ENCODE data around the gene CDC20. TPM values are rescaled to one million over a fixed set of nuclear protein-coding genes. Genes with fewer than 3 reads are reported as not detected.

The CDC20 gene
- total and polyA plus RNA-seq, 2 of the 8 experiments (the other 6 are each of a cell fraction or from before 2014, with no cell fraction given) = 214 to 221 TPM

- TF ChIP-seq, protein P1, sequence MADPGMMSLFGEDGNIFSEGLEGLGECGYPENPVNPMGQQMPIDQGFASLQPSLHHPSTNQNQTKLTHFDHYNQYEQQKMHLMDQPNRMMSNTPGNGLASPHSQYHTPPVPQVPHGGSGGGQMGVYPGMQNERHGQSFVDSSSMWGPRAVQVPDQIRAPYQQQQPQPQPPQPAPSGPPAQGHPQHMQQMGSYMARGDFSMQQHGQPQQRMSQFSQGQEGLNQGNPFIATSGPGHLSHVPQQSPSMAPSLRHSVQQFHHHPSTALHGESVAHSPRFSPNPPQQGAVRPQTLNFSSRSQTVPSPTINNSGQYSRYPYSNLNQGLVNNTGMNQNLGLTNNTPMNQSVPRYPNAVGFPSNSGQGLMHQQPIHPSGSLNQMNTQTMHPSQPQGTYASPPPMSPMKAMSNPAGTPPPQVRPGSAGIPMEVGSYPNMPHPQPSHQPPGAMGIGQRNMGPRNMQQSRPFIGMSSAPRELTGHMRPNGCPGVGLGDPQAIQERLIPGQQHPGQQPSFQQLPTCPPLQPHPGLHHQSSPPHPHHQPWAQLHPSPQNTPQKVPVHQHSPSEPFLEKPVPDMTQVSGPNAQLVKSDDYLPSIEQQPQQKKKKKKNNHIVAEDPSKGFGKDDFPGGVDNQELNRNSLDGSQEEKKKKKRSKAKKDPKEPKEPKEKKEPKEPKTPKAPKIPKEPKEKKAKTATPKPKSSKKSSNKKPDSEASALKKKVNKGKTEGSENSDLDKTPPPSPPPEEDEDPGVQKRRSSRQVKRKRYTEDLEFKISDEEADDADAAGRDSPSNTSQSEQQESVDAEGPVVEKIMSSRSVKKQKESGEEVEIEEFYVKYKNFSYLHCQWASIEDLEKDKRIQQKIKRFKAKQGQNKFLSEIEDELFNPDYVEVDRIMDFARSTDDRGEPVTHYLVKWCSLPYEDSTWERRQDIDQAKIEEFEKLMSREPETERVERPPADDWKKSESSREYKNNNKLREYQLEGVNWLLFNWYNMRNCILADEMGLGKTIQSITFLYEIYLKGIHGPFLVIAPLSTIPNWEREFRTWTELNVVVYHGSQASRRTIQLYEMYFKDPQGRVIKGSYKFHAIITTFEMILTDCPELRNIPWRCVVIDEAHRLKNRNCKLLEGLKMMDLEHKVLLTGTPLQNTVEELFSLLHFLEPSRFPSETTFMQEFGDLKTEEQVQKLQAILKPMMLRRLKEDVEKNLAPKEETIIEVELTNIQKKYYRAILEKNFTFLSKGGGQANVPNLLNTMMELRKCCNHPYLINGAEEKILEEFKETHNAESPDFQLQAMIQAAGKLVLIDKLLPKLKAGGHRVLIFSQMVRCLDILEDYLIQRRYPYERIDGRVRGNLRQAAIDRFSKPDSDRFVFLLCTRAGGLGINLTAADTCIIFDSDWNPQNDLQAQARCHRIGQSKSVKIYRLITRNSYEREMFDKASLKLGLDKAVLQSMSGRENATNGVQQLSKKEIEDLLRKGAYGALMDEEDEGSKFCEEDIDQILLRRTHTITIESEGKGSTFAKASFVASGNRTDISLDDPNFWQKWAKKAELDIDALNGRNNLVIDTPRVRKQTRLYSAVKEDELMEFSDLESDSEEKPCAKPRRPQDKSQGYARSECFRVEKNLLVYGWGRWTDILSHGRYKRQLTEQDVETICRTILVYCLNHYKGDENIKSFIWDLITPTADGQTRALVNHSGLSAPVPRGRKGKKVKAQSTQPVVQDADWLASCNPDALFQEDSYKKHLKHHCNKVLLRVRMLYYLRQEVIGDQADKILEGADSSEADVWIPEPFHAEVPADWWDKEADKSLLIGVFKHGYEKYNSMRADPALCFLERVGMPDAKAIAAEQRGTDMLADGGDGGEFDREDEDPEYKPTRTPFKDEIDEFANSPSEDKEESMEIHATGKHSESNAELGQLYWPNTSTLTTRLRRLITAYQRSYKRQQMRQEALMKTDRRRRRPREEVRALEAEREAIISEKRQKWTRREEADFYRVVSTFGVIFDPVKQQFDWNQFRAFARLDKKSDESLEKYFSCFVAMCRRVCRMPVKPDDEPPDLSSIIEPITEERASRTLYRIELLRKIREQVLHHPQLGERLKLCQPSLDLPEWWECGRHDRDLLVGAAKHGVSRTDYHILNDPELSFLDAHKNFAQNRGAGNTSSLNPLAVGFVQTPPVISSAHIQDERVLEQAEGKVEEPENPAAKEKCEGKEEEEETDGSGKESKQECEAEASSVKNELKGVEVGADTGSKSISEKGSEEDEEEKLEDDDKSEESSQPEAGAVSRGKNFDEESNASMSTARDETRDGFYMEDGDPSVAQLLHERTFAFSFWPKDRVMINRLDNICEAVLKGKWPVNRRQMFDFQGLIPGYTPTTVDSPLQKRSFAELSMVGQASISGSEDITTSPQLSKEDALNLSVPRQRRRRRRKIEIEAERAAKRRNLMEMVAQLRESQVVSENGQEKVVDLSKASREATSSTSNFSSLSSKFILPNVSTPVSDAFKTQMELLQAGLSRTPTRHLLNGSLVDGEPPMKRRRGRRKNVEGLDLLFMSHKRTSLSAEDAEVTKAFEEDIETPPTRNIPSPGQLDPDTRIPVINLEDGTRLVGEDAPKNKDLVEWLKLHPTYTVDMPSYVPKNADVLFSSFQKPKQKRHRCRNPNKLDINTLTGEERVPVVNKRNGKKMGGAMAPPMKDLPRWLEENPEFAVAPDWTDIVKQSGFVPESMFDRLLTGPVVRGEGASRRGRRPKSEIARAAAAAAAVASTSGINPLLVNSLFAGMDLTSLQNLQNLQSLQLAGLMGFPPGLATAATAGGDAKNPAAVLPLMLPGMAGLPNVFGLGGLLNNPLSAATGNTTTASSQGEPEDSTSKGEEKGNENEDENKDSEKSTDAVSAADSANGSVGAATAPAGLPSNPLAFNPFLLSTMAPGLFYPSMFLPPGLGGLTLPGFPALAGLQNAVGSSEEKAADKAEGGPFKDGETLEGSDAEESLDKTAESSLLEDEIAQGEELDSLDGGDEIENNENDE (IDR thresholded peaks at IDR 0.05; ENCODE audit: insufficient replicate concordance, low read length) = no peak
- TF ChIP-seq KDM1A (IDR thresholded peaks at IDR 0.05; ENCODE audit: borderline replicate concordance, low read length) (no peak), SUZ12 (IDR thresholded peaks at IDR 0.05; ENCODE audit: low read length) (no peak), YY1 (IDR thresholded peaks at IDR 0.05; ENCODE audit: low read depth, low read length) (0 out of 2 replicates have a peak, but pooled peaks have one; percentile 69), SIN3A (conservative IDR thresholded peaks at IDR 0.05 in 1 of 2, IDR thresholded peaks at IDR 0.05 in 1 of 2; ENCODE audit: low read depth in 1 of 2, low read length in 2 of 2) (no peak), ASH2L (IDR thresholded peaks at IDR 0.05; ENCODE audit: low read length) (peak; percentile 30), KDM4A (IDR thresholded peaks at IDR 0.05; ENCODE audit: low read depth, low read length, severe bottlenecking) (no peak), POLR2A (IDR thresholded peaks at IDR 0.05; ENCODE audit: control extremely low read depth in 1 of 2, low read depth in 2 of 2, low read length in 2 of 2) (peak in 1 of 2 experiments; percentile 29; a peak in 2 of 3 replicates)
- TF ChIP-seq, protein P2, sequence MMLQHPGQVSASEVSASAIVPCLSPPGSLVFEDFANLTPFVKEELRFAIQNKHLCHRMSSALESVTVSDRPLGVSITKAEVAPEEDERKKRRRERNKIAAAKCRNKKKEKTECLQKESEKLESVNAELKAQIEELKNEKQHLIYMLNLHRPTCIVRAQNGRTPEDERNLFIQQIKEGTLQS (IDR thresholded peaks at IDR 0.05; ENCODE audit: insufficient read depth, low read depth, low read length) = no peak
Observed at GRCh38 chr1:43349594-43350306, 9.0 kb upstream of the CDC20 start (continued).

All from H1 (cell line).